H9 (cell line): ENCODE results near the gene C1orf21. TPM values are rescaled to one million over a fixed set of nuclear protein-coding genes. Genes with fewer than 3 reads are reported as not detected.
"Not testable (repeated sequence)": the region's sequence is repeated elsewhere in the genome, so short reads cannot be mapped to it uniquely, and the experiment has no call there.

Experiments used
- DNase-seq: peaks from one replicate; pipeline ENCODE4 v3.0.0-alpha.2; 2017
- H2AFZ ChIP-seq: one replicate; pipeline ENCODE4 v1.6.1; 2013; ENCODE audit warnings: mild to moderate bottlenecking, low read length, control low read depth, moderate library complexity
- H2AK5ac ChIP-seq: 2 replicates; pipeline ENCODE4 v1.6.1; 2013; ENCODE audit warnings: low read length, control low read depth, mixed read lengths; ENCODE audit not compliant: insufficient read length
- H2BK120ac ChIP-seq: one replicate; pipeline ENCODE4 v1.6.1; 2013; ENCODE audit warnings: low read depth, mild to moderate bottlenecking, low read length, control low read depth, inconsistent platforms; ENCODE audit not compliant: poor library complexity, severe bottlenecking
- H2BK12ac ChIP-seq: 2 replicates; pipeline ENCODE4 v1.6.1; 2013; ENCODE audit warnings: low read length, control low read depth, mixed read lengths, low read depth; ENCODE audit not compliant: insufficient read length
- H2BK15ac ChIP-seq: 2 replicates; pipeline ENCODE4 v1.6.1; 2013; ENCODE audit warnings: low read depth, low read length, control low read depth
- H2BK20ac ChIP-seq: one replicate; pipeline ENCODE4 v1.6.1; 2013; ENCODE audit warnings: low read depth, mild to moderate bottlenecking, low read length, control low read depth, inconsistent platforms; ENCODE audit not compliant: poor library complexity, severe bottlenecking
- H2BK5ac ChIP-seq: 2 replicates; pipeline ENCODE4 v1.6.1; 2013; ENCODE audit warnings: low read length, control low read depth, mixed read lengths; ENCODE audit not compliant: insufficient read length
- H3K14ac ChIP-seq: 2 replicates; pipeline ENCODE4 v1.6.1; 2013; ENCODE audit warnings: low read length, control low read depth; ENCODE audit not compliant: insufficient read depth
- H3K18ac ChIP-seq: 2 replicates; pipeline ENCODE4 v1.6.1; 2013; ENCODE audit warnings: low read depth, mild to moderate bottlenecking, mixed read lengths, low read length, control low read depth; ENCODE audit not compliant: insufficient read length
- H3K23ac ChIP-seq: 2 replicates; pipeline ENCODE4 v1.6.1; 2013; ENCODE audit warnings: low read length, control low read depth, mixed read lengths, low read depth; ENCODE audit not compliant: insufficient read length
- H3K23me2 ChIP-seq: 2 replicates; pipeline ENCODE4 v1.6.1; 2013; ENCODE audit warnings: low read depth, mild to moderate bottlenecking, mixed read lengths, low read length, control low read depth; ENCODE audit not compliant: insufficient read length, poor library complexity, severe bottlenecking
- H3K27ac ChIP-seq: 2 replicates; pipeline ENCODE4 v1.5.1; 2013; ENCODE audit warnings: low read length, control low read depth, mixed read lengths, low read depth; ENCODE audit not compliant: insufficient read length
- H3K27me3 ChIP-seq: 2 replicates; pipeline ENCODE4 v1.6.1; 2013; ENCODE audit warnings: low read length, control low read depth, inconsistent platforms; ENCODE audit not compliant: insufficient read depth
- H3K4ac ChIP-seq: 2 replicates; pipeline ENCODE4 v1.6.1; 2013; ENCODE audit warnings: low read depth, mild to moderate bottlenecking, control low read depth, inconsistent platforms, low read length, moderate library complexity
- H3K4me1 ChIP-seq: 2 replicates; pipeline ENCODE4 v1.6.1; 2013; ENCODE audit warnings: low read length, control low read depth, inconsistent platforms; ENCODE audit not compliant: insufficient read depth
- H3K4me2 ChIP-seq: 2 replicates; pipeline ENCODE4 v1.6.1; 2013; ENCODE audit warnings: low read length, control low read depth, mixed read lengths; ENCODE audit not compliant: insufficient read length, insufficient read depth
- H3K56ac ChIP-seq: 2 replicates; pipeline ENCODE4 v1.6.1; 2013; ENCODE audit warnings: low read depth, mild to moderate bottlenecking, mixed read lengths, low read length, control low read depth; ENCODE audit not compliant: insufficient read length
- H3K79me1 ChIP-seq: 2 replicates; pipeline ENCODE4 v1.6.1; 2013; ENCODE audit warnings: low read depth, mild to moderate bottlenecking, moderate library complexity, low read length, control low read depth, inconsistent platforms; ENCODE audit not compliant: insufficient read depth, poor library complexity, severe bottlenecking
- H3K79me2 ChIP-seq: 2 replicates; pipeline ENCODE4 v1.6.1; 2013; ENCODE audit warnings: low read length, control low read depth, inconsistent platforms; ENCODE audit not compliant: insufficient read depth
- H3K9ac ChIP-seq: 2 replicates; pipeline ENCODE4 v1.6.1; 2013; ENCODE audit warnings: low read length, control low read depth, mixed read lengths; ENCODE audit not compliant: insufficient read length; ENCODE audit errors: extremely low read depth
- H3K9me3 ChIP-seq: one replicate; pipeline ENCODE4 v1.6.1; 2013; ENCODE audit warnings: low read depth, low read length, inconsistent platforms; ENCODE audit not compliant: control insufficient read depth
- H3T11ph ChIP-seq: one replicate; pipeline ENCODE4 v1.6.1; 2013; ENCODE audit warnings: mild to moderate bottlenecking, low read length, control low read depth, inconsistent platforms
- H4K20me1 ChIP-seq: one replicate; pipeline ENCODE4 v1.6.1; 2013; ENCODE audit not compliant: control insufficient read depth, insufficient read length, insufficient read depth
- H4K5ac ChIP-seq: 2 replicates; pipeline ENCODE4 v1.6.1; 2013; ENCODE audit warnings: low read depth, mild to moderate bottlenecking, mixed read lengths, low read length, control low read depth; ENCODE audit not compliant: insufficient read length
- H4K8ac ChIP-seq: replicated peaks from 2 replicates; pipeline ENCODE4 v1.6.1; 2013; ENCODE audit warnings: low read length, control low read depth, mixed read lengths, low read depth; ENCODE audit not compliant: insufficient read length
- H4K91ac ChIP-seq: 2 replicates; pipeline ENCODE4 v1.6.1; 2013; ENCODE audit warnings: low read depth, mild to moderate bottlenecking, moderate library complexity, mixed read lengths, low read length, control low read depth; ENCODE audit not compliant: insufficient read length
- H3K27ac Mint-ChIP-seq, 3 experiments: 2 replicates in 2 of 3; 3 replicates in 1 of 3; pipeline ENCODE4 v1.8.0; 2020 to 2021; ENCODE audit warnings: mixed read lengths in 3 of 3, mild to moderate bottlenecking in 1 of 3, moderate library complexity in 1 of 3
- H3K27me3 Mint-ChIP-seq: 2 replicates; pipeline ENCODE4 v1.8.0; 2021; ENCODE audit warnings: low read depth, mild to moderate bottlenecking, moderate library complexity, mixed read lengths
- H3K36me3 Mint-ChIP-seq, 3 experiments: 2 replicates in 2 of 3; 3 replicates in 1 of 3; pipeline ENCODE4 v1.8.0; 2020 to 2021; ENCODE audit warnings: low read depth in 3 of 3, mixed read lengths in 3 of 3; ENCODE audit not compliant: insufficient read depth in 1 of 3
- H3K4me1 Mint-ChIP-seq, 2 experiments: 2 replicates each; pipeline ENCODE4 v1.8.0; 2020; ENCODE audit warnings: mixed read lengths in 2 of 2
- H3K4me3 Mint-ChIP-seq, 2 experiments: 2 replicates in 1 of 2; 3 replicates in 1 of 2; pipeline ENCODE4 v1.8.0; 2020 to 2021; ENCODE audit warnings: mild to moderate bottlenecking in 2 of 2, mixed read lengths in 2 of 2, moderate library complexity in 1 of 2
- H3K9me3 Mint-ChIP-seq, 2 experiments: 2 replicates in 1 of 2; 3 replicates in 1 of 2; pipeline ENCODE4 v1.8.0; 2020; ENCODE audit warnings: mild to moderate bottlenecking in 2 of 2, mixed read lengths in 2 of 2, moderate library complexity in 1 of 2
- WGBS: extraction: QIAGEN DNeasy Blood & Tissue Kit; methylation state at CpG from one replicate; pipeline ENCODE4 v1.1.7; 2013; ENCODE audit warnings: missing lambda C conversion rate, low lambda C conversion rate, mixed read lengths; ENCODE audit not compliant: insufficient read length; ENCODE audit errors: extremely low coverage; 5-methylcytosine and 5-hydroxymethylcytosine counted together
- total RNA-seq: library from RNA; stranded (reverse); gene quantifications from 2 replicates; pipeline ENCODE4 v1.2.1, GENCODE V29; 2021
- TF ChIP-seq, protein P1 (sequence below): fragments of 200-600 bp; sonication (generic); conservative IDR thresholded peaks from 3 replicates; pipeline ENCODE4 v1.8.0; 2021; ENCODE audit warnings: antibody characterized with exemption, mild to moderate bottlenecking

Gene C1orf21
- total RNA-seq, 1 experiment from 2014 or later: 36.0 TPM

- WGBS: no CpG with 5 or more reads among the region's 12 CpGs
- H3K27me3 ChIP-seq: no peaks in the 10 kb centered on the region
- DNase-seq: no peak
- H3K4me3 Mint-ChIP-seq: no peak overlapping the region
- no peak overlapping the region for H4K91ac ChIP-seq
- no peak overlapping the region for H3K9ac ChIP-seq
- peaks cover 4% of the 10 kb centered on the region; the same call in 1 of the 2 replicates for H3K4me1 ChIP-seq
- no peak overlapping the region for H3K14ac ChIP-seq
- TF ChIP-seq, protein P1, sequence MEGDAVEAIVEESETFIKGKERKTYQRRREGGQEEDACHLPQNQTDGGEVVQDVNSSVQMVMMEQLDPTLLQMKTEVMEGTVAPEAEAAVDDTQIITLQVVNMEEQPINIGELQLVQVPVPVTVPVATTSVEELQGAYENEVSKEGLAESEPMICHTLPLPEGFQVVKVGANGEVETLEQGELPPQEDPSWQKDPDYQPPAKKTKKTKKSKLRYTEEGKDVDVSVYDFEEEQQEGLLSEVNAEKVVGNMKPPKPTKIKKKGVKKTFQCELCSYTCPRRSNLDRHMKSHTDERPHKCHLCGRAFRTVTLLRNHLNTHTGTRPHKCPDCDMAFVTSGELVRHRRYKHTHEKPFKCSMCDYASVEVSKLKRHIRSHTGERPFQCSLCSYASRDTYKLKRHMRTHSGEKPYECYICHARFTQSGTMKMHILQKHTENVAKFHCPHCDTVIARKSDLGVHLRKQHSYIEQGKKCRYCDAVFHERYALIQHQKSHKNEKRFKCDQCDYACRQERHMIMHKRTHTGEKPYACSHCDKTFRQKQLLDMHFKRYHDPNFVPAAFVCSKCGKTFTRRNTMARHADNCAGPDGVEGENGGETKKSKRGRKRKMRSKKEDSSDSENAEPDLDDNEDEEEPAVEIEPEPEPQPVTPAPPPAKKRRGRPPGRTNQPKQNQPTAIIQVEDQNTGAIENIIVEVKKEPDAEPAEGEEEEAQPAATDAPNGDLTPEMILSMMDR: no peak
- no peak overlapping the region for H3K56ac ChIP-seq
- H3K23ac ChIP-seq: no peak overlapping the region
- no peaks in the 10 kb centered on the region for H3K27me3 Mint-ChIP-seq
- no peak overlapping the region for H4K5ac ChIP-seq
- no peaks in the 10 kb centered on the region; a peak in 1 of 5 replicates for H3K9me3 Mint-ChIP-seq
- no peak overlapping the region for H3T11ph ChIP-seq
- peak overlapping the region in 2 of 3 experiments; percentile 30 to 54; a peak in 3 of 7 replicates for H3K27ac Mint-ChIP-seq
- no peaks in the 10 kb centered on the region for H3K79me2 ChIP-seq
- H2BK12ac ChIP-seq: no peak overlapping the region
- peaks cover 0 to 6% (median 0%) of the 10 kb centered on the region in 3 experiments; a peak in 2 of 7 replicates for H3K36me3 Mint-ChIP-seq
- no peaks in the 10 kb centered on the region for H3K9me3 ChIP-seq
- H3K4me2 ChIP-seq: no peak overlapping the region
- no peak overlapping the region for H4K8ac ChIP-seq
- no peaks in the 10 kb centered on the region for H3K23me2 ChIP-seq
- H2BK15ac ChIP-seq: no peak overlapping the region
- H3K79me1 ChIP-seq: no peaks in the 10 kb centered on the region
- peaks cover 9 to 12% of the 10 kb centered on the region in 2 experiments for H3K4me1 Mint-ChIP-seq
- no peak overlapping the region for H2AK5ac ChIP-seq
- no peak overlapping the region for H3K4ac ChIP-seq
- no peak overlapping the region for H3K18ac ChIP-seq
- no peak overlapping the region for H2BK20ac ChIP-seq
- no peak overlapping the region for H3K27ac ChIP-seq
- H2BK5ac ChIP-seq: no peak overlapping the region
- no peak overlapping the region for H2BK120ac ChIP-seq
- no peaks in the 10 kb centered on the region for H4K20me1 ChIP-seq
- no peak overlapping the region for H2AFZ ChIP-seq
Observed at GRCh38 chr1:184610876-184611595, 224.2 kb downstream of the C1orf21 start.

- H2AFZ ChIP-seq, H2BK15ac ChIP-seq, H3K18ac ChIP-seq, H3K9me3 ChIP-seq, H3K14ac ChIP-seq, H3K79me2 ChIP-seq, DNase-seq, H2AK5ac ChIP-seq, H3K27me3 ChIP-seq, H3K9me3 Mint-ChIP-seq, H4K5ac ChIP-seq, H3K4me1 ChIP-seq, H4K91ac ChIP-seq, H3K56ac ChIP-seq, H3K23ac ChIP-seq, H2BK20ac ChIP-seq, H3K9ac ChIP-seq, H3K4me3 Mint-ChIP-seq, H3K23me2 ChIP-seq, H3K4ac ChIP-seq, H2BK12ac ChIP-seq, H2BK120ac ChIP-seq, H4K8ac ChIP-seq, H3K4me2 ChIP-seq, H3T11ph ChIP-seq, H3K27ac ChIP-seq, H2BK5ac ChIP-seq, H3K27me3 Mint-ChIP-seq, H3K36me3 Mint-ChIP-seq, H4K20me1 ChIP-seq, H3K79me1 ChIP-seq, H3K27ac Mint-ChIP-seq: not testable (repeated sequence)
- H3K4me1 Mint-ChIP-seq: peaks cover 9 to 12% of the 10 kb centered on the region in 2 experiments
- no CpG with 5 or more reads among the region's 5 CpGs for WGBS
Observed at GRCh38 chr1:184612229-184612628, 225.4 kb downstream of the C1orf21 start.
